ENCODE data around the gene IL2RA. TPM values are rescaled to one million over a fixed set of nuclear protein-coding genes. Genes with fewer than 3 reads are reported as not detected.

Gene IL2RA
- not detected in 5 replicates for total RNA-seq (2022; extraction: Qiagen RNA extraction; ENCODE audit: low read depth)

DNA sequence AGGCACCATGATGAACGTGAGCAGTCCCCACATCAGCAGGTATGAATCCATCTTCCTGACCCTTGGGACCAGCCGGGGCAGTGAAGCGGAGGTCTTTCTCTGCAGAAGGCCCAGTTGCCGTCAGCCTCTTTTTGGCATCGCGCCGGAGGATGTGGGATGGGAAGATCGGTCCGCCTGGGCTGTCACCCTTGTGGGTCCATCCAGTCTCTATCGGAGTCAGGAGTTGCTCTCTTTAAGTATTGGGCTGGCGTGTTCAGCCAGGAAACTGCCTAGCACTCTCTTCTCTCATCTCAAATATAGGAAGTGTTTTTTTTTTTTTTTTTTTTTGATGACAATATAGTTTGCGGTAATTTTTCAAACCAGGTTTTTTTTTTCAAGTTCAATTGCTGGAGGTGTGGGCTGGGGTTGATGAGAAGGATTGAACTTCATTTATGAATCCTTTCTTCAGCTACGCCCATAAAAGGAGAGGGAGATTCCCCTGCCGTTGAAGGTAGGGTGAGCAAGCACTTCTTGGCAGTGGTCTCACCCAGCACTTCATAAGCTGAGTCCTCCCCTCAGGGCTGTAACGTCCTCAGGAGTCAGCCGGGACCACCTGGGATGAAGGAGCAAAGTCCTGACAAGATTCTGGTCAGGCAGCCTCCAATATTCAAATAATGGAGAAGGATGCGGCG lies at the start of gene IL2RA:
Gene IL2RA (minus strand): TSS at position 267 of the 671 bp plus-strand sequence. CDS start 216 bp downstream, at position 51.

GRCh38 chr10:6088721-6089333 lies 26.7 kb upstream of the IL2RA start, which contains the start of gene RBM17:
Gene RBM17 (plus strand): TSS chr10:6089034. CDS start chr10:6097066, 8,032 bp downstream.

DNA sequence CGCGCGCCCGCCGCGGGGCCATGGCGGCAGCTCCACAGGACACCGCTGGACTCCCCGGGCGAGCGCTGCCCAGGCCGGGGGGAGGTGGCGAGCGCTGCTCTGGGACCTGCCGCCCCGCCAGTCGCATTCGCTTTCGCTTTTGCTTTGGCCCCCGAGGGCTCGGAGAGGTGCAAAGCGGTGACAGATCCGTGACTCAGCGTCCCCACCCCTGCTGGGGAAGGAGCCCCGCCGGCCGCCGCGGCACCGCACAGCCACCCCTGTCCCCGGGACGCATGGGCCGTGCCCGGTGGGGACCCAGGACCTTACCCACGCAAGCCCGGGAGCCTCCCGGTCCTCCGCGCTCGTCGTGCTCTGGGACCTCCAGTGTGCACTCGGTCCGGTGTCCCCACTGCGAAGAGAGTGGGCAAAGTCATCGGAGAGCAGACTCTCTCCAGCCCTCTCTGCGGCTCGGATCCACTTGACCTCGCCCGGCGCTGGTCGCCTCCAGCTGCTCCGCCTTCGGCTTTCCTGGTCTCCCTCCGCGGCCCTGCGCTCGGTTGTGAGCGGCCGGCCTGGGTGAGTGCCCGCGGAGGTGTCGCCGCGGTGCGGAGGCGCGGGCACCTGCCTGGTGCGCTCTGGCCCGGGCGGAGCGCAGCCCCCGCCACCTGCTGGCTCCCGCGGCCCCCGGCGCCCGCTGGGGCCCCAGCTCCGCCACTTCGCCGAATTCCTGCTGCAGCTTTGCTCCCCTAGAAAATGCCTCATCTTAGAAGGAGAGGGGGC lies 84.5 kb downstream of the IL2RA start, which contains the start of gene IL15RA:
Gene IL15RA (minus strand): TSS at position 73 of the 759 bp plus-strand sequence. CDS start 51 bp downstream, at position 22.

Other genes with a start within 250 kb of the IL2RA start
- 213 to 256 TPM (median 234 TPM) in 5 replicates for gene GDI2, start 248.9 kb downstream of the IL2RA start, total RNA-seq (2022; extraction: Qiagen RNA extraction; ENCODE audit: low read depth)
- 8.5 to 12.0 TPM (median 10.9 TPM) in 5 replicates for gene ANKRD16, start 172.5 kb downstream of the IL2RA start, total RNA-seq (2022; extraction: Qiagen RNA extraction; ENCODE audit: low read depth)
- gene FBH1, start 172.1 kb downstream of the IL2RA start, total RNA-seq (2022; extraction: Qiagen RNA extraction; ENCODE audit: low read depth): 29.6 to 43.5 TPM (median 40.6 TPM) in 5 replicates
- gene IL15RA, start 84.8 kb downstream of the IL2RA start, total RNA-seq (2022; extraction: Qiagen RNA extraction; ENCODE audit: low read depth): 3.5 to 4.4 TPM (median 4.1 TPM) in 5 replicates
- 104 to 133 TPM (median 124 TPM) in 5 replicates for gene RBM17, start 26.7 kb upstream of the IL2RA start, total RNA-seq (2022; extraction: Qiagen RNA extraction; ENCODE audit: low read depth)
- gene PFKFB3, start 140.6 kb upstream of the IL2RA start, total RNA-seq (2022; extraction: Qiagen RNA extraction; ENCODE audit: low read depth): 186 to 201 TPM (median 186 TPM) in 5 replicates

Data from A549 treated with DMSO at 1 μM for 4 hours (cell line).